GDM1 (cell line): Measurements from ENCODE around the gene PRXL2A.
"Not testable (repeated sequence)": the region's sequence is repeated elsewhere in the genome, so short reads cannot be mapped to it uniquely, and the experiment has no call there.

ENCODE experiments used
- DNase-seq: peaks from one replicate; lab custom pipeline; 2025; lab: John Stamatoyannopoulos, UW

The PRXL2A gene, protein sequence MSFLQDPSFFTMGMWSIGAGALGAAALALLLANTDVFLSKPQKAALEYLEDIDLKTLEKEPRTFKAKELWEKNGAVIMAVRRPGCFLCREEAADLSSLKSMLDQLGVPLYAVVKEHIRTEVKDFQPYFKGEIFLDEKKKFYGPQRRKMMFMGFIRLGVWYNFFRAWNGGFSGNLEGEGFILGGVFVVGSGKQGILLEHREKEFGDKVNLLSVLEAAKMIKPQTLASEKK

DNA sequence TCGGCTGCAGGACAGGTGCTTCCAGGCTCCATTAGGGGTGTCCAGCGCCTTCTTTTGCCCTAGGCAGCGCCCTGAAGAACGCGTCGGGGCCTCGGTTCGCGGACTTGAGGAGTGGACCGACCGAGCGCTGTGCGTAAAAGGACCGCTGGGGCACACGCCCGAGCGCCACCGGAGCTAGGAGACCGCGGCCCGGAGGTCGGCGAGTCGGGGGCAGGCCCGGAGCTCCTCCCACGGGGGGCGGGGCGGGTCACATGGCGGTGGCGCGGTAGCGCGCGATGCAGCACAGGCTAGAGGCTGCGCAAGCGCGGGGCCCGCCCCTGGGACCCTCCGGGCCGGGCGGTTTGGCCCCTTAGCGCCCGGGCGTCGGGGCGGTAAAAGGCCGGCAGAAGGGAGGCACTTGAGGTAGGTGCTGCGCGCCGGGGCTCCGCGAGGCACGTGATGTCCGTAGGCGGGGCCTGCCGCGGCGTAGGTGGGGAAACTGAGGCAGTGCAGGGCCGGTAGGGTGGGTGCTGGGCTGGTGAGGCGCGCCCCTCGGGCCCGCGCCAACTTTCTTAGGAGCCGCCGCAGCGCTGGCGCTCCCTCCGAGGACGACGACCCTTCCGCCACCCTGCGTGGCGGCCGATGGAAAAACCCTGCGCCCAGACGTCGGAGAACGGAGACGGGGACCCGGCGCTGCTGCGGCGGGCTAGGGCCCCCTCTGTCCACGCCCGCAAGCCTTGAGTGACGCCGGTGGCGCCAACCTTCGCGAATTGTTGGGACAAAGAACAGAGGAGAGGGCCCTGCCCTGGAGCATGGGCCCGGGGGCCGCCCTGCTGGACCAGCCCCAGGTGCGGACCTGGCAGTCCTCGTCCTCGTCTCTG, at the start of gene PRXL2A:
TSS of gene PRXL2A (plus strand) at position 310 of the 860 bp plus-strand sequence. CDS start 11,917 bp downstream, outside the sequence.
- DNase-seq: peak; percentile 46

DNA sequence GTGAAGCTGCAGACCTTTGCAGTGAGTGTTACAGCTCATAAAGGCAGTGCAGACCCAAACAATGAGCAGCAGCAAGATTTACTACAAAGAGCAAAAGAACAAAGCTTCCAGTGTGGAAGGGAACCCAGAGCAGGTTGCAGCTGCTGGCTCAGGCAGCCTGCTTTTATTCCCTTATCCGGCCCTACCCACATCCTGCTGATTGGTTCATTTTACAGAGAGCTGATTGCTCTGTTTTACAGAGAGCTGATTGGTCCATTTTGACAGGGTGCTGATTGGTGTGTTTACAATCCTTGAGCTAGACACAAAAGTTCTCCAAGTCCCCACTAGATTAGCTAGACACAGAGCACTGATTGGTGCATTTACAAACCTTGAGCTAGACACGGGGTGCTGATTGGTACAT, 49.4 kb upstream of the PRXL2A start:
- DNase-seq: not testable (repeated sequence)

- no peak for DNase-seq
Measured at GRCh38 chr10:80359644-80360043, 48.7 kb upstream of the PRXL2A start.

GRCh38 chr10:80365510-80365909, 42.8 kb upstream of the PRXL2A start:
- no peak for DNase-seq

- no peak for DNase-seq
Measured at GRCh38 chr10:80371467-80371866, 36.9 kb upstream of the PRXL2A start.

- DNase-seq: no peak
Measured at GRCh38 chr10:80372675-80373074, 35.7 kb upstream of the PRXL2A start.

- DNase-seq: no peak
Measured at GRCh38 chr10:80373502-80373901, 34.8 kb upstream of the PRXL2A start.

DNA sequence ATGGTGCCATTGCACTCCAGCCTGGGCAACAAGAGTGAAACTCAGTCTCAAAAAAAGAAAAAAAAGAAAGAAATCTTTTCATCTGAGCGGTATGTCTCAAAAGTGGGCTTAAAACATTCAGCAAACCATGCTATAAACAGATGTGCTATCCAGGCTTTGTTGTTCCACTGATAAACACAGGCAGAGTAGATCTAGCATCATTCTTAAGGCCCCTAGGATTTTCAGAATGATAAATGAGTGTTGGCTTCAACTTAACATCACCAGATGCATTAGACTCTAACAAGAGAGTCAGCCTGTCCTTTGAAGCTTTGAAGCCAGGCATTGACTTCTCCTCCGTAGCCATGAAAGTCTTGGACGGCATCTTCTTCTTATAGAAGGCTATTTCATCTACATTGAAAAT, 28.6 kb upstream of the PRXL2A start:
- no peak for DNase-seq

GRCh38 chr10:80380185-80380584, 28.2 kb upstream of the PRXL2A start:
- no peak for DNase-seq

- no peak for DNase-seq
Measured at GRCh38 chr10:80382989-80383388, 25.4 kb upstream of the PRXL2A start.

- no peak for DNase-seq
Measured at GRCh38 chr10:80390740-80391139, 17.6 kb upstream of the PRXL2A start.

- no peak for DNase-seq
Measured at GRCh38 chr10:80392250-80392649, 16.1 kb upstream of the PRXL2A start.

GRCh38 chr10:80394358-80394916, 13.9 kb upstream of the PRXL2A start:
- no peak for DNase-seq

- DNase-seq: no peak
Measured at GRCh38 chr10:80397014-80397413, 11.3 kb upstream of the PRXL2A start.

DNA sequence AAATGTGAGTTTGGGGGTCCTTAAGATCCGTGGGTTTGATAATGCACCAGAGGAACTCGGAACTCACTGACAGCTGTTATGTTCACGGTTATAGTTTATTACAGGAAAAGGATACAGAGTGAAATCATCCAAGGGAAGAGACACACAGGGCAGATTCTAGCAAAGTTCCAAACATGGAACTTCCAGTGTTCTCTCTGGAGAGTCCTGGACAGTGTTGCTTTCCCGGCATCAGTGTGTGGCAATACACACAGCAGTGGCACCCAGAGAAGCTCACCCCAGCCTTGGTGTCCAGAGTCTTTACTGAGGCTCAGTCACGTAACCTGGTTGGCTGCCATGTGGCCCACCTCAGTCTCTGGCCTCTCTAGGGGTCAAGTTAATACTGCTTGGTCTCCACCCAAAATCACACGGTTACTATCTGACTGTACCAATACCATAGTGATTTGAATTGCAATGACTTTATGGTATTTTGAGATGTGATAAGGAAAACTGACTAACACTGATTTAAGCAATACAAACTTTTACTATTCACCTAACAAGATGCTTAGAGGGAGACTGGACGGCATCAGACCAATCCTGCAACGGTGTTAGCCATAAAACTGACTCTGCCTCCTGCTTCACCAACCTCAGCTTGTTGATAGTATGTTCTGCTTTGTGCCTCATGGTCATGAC, 8.1 kb upstream of the PRXL2A start:
- no peak for DNase-seq

DNA sequence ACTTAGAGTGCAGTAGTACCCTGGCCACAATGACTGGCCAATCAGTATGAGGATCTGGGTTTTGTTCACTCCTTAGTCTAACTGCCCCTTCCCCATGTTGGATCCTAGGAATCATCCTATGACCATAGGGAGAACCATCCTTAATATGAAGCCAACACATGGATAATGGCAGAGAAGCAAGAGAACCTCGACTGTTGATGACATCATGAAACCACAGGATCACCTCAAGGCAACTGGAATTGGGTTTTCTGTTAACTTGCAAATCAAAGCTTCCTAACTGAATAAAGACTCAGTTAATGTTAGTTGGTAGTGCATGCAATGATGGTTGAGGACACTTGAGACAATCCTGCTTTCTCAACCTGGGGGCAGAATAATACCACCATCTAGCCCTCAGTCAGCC, 3.3 kb upstream of the PRXL2A start:
- DNase-seq: no peak

- no peak for DNase-seq
Measured at GRCh38 chr10:80405626-80406025, 2.7 kb upstream of the PRXL2A start.

DNA sequence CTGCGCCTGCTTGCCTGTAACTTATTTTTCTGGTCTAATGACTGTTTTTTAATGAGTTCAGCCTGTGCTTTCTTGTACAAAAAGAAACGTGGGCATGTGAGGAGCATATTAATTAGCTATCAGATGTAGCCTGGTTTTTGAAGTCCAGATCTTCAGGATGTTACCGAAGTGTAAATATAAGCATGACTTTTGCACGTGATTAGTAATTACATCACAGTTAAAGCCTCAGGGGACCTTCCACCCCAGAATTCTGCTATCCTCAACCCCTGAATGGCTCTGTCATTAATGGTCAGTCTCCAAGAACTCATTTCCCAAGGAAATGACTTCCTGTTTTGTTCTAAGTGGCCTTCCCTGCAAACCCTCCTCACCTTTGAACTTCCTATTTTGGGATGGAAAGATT, 2.1 kb upstream of the PRXL2A start:
- no peak for DNase-seq

DNA sequence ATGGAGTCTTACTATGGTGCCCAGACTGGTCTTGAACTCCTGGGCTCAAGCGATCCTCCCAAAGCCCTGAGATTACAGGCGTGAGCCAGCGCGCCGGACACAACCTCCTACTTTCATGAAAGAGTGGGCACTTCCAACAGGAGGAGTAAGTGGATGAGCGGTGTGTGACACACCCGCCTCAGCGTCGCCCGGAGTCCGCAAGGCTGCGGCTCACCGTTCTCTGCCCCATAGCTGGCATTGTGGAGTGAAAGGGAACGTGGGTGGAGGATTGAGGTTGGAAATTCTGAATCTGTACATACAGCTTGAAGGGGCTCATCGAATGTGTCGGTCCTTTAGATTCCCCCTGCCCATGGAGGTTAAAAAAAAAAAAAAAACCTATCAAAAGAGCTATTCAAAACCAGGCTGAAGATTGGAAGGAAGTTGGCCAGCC, 524 bp upstream of the PRXL2A start:
- no peak for DNase-seq

DNA sequence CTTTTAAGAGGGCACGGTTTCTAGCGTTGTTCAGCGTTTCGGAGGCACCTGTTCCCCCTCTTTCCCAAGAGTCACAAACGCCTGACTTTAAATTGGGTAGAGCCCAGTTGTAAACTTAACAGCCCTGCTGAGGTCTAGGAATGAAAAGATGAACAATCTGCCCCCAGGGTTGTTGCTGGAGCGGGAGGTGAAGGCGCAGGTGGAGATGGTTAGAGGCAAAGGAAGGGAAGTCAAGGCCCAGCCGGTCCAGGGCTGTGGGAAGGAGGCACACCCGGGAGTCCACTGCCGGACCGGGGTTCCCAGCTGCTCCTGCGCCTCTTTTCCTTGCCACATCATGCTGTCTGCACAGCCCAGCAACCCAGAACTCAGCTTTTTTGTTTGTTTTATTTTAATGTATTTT, 770 bp downstream of the PRXL2A start:
- DNase-seq: no peak

- no peak for DNase-seq
Measured at GRCh38 chr10:80410122-80410521, 1.8 kb downstream of the PRXL2A start.

- no peak for DNase-seq
Measured at GRCh38 chr10:80410578-80411145, 2.3 kb downstream of the PRXL2A start.
